Suprapubic skin (tissue), 4 donors: ENCODE results near the gene FHOD3. TPM values are rescaled to one million over a fixed set of nuclear protein-coding genes. Genes with fewer than 3 reads are reported as not detected.

ENCODE experiments used
- DNase-seq, 2 donors: peaks; one replicate each; pipeline ENCODE4 v3.0.0-alpha.2; 2019; ENCODE audit warnings: low spot score in 2 of 2
- H3K27ac ChIP-seq: fragments of 200-600 bp; sonication (generic); one replicate; pipeline ENCODE4 v1.5.1; 2019
- H3K27me3 ChIP-seq: fragments of 200-600 bp; sonication (generic); one replicate; pipeline ENCODE4 v1.5.1; 2019
- H3K36me3 ChIP-seq: fragments of 200-600 bp; sonication (generic); one replicate; pipeline ENCODE4 v1.5.1; 2019
- H3K4me1 ChIP-seq: fragments of 200-600 bp; sonication (generic); one replicate; pipeline ENCODE4 v1.5.1; 2019
- H3K4me3 ChIP-seq: fragments of 200-600 bp; sonication (generic); one replicate; pipeline ENCODE4 v1.5.1; 2019; ENCODE audit warnings: mild to moderate bottlenecking
- H3K9me3 ChIP-seq: fragments of 200-600 bp; sonication (generic); one replicate; pipeline ENCODE4 v1.5.1; 2019
- CTCF ChIP-seq, 2 donors: fragments of 200-600 bp in 1 of 2; fragments of 450-650 bp in 1 of 2; sonication (generic) in 1 of 2; IDR thresholded peaks; one replicate each; pipeline ENCODE4 v1.5.1; 2016 to 2019; ENCODE audit warnings: antibody characterized with exemption in 2 of 2, mild to moderate bottlenecking in 1 of 2, moderate library complexity in 1 of 2
- EP300 ChIP-seq: sonication (generic); formaldehyde crosslinking; IDR thresholded peaks from one replicate; pipeline ENCODE4 v1.6.1; 2017; ENCODE audit warnings: antibody characterized with exemption
- POLR2A ChIP-seq, 2 donors: fragments of 450-650 bp; IDR thresholded peaks; one replicate each; pipeline ENCODE4 v1.6.1; 2017; ENCODE audit warnings: antibody characterized with exemption in 2 of 2, mild to moderate bottlenecking in 2 of 2, moderate library complexity in 2 of 2
- POLR2AphosphoS5 ChIP-seq, 3 donors: sonication (generic); formaldehyde crosslinking; IDR thresholded peaks; one replicate each; pipeline ENCODE4 v1.6.1; 2017; ENCODE audit warnings: antibody characterized with exemption in 3 of 3
- whole genome bisulfite sequencing: methylation state at CpG from one replicate; pipeline ENCODE4 v1.1.5; 2018; 5-methylcytosine and 5-hydroxymethylcytosine counted together
- total RNA-seq, 4 donors: library from RNA; depleted of rRNA; stranded (reverse); fragments of >200 nt; gene quantifications; one replicate each; pipeline ENCODE4 v1.1.0, GENCODE V29; 2016

Gene FHOD3
- total RNA-seq = 10 to 100 TPM in 3 of 4 donors, 1 to 10 TPM in 1; 5.8 to 18.7 (median 15.5) TPM

DNA sequence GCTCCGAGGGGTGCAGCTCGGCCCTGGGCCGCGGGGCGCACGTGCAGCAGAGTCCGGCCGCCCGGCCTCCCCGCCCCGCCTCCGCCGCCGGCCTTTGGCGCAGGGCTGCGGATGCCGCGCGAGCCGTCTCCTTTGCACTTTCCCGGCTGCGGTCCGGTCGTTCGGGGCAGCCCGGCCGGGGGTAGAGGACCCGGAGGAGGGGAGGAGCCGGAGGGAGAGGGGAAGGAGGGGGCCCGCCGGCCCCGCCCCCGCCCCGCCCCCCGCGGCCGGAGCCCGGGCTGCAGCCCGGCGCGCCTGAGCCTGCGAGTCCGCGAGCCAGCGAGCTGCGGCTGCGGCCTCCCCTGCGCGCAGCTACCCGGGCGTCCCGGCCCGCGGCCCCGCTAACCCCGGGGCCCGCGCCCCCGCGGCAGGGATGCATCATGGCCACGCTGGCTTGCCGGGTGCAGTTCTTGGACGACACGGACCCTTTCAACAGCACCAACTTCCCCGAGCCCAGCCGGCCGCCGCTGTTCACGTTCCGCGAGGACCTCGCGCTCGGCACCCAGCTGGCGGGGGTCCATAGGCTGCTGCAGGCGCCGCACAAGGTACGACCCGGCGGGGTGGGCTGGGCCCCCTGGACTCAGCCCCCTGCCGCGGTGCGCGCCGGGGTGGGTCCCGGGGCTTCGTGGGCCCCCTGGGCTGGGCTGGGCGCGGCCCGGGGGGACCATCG is at the start of gene FHOD3:
FHOD3 (plus strand) TSS at position 297 of the 709 bp plus-strand sequence; CDS start at position 420, 123 bp downstream.
- Histone ChIP-seq H3K36me3 (no peaks in the 10 kb centered on the region), H3K4me1 (peaks cover 24% of the 10 kb centered on the region), H3K9me3 (no peaks in the 10 kb centered on the region), H3K27me3 (peaks cover 23% of the 10 kb centered on the region), H3K27ac (peak within 1 kb of the TSS; percentile 57), H3K4me3 (peak within 1 kb of the TSS; percentile 72)
- WGBS = 0% methylated on average over 11 of the region's 91 CpGs
- no peak for DNase-seq
- TF ChIP-seq POLR2A (IDR thresholded peaks at IDR 0.05) (no peak), POLR2AphosphoS5 (IDR thresholded peaks at IDR 0.05) (no peak), CTCF (IDR thresholded peaks at IDR 0.05) (no peak), EP300 (no peak)

DNA sequence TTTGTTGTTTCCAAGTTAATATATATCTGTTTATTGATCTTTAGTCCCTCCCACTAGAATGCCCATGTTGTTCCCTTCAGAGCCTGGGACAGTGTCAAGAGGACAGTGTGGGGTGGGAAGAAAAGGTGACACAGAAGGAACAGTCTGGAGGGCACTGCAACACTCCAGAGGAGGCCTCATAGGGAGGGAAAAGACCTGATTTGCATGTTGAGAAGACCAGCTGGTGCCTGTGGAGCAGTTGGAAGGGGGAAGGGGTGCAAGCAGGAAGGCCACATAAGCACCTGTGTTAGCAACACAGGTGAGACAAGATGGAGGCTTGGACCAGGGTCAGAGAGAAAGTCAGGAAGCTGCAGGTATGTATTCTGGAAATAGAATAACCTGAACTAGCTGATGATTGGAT is 48.1 kb upstream of the FHOD3 start:
- no peak overlapping the region for H3K27ac ChIP-seq
- H3K27me3 ChIP-seq = no peaks in the 10 kb centered on the region
- DNase-seq = no peak

DNA sequence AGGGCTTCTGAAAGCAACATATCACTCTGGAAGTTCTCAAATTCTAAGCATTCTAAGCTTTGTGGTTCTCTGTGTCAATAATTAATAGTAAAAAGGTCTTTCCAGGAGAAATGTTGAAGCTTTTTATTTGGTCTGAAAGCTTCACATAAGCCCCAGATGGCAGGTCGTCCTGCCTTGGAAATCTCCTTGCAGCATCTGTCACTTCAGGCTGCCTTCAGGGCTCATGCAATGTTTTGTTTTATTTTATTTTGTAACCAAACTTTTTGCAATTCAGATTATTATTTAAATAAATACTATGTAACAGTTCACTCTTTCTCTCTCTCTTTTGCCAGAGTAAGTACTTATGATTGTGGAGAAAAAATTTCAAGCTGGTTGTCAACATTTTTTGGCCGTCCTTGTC is 46.7 kb upstream of the FHOD3 start:
- no peaks in the 10 kb centered on the region for H3K27me3 ChIP-seq
- no peaks in the 10 kb centered on the region for H3K9me3 ChIP-seq
- 67% methylated on average over 2 of the region's 2 CpGs for WGBS
- peaks cover 3% of the 10 kb centered on the region for H3K36me3 ChIP-seq
- no peak for TF ChIP-seq POLR2A (IDR thresholded peaks at IDR 0.05)
- no peak for TF ChIP-seq EP300
- TF ChIP-seq CTCF (IDR thresholded peaks at IDR 0.05) = no peak
- no peak for TF ChIP-seq POLR2AphosphoS5 (IDR thresholded peaks at IDR 0.05)
- no peaks in the 10 kb centered on the region for H3K4me1 ChIP-seq
- H3K27ac ChIP-seq = no peak overlapping the region
- no peak overlapping the region for H3K4me3 ChIP-seq
- no peak for DNase-seq

More for the DNA sequence above, 48.1 kb upstream of the FHOD3 start:
- H3K9me3 ChIP-seq = no peaks in the 10 kb centered on the region
- no peaks in the 10 kb centered on the region for H3K4me1 ChIP-seq
- no peak overlapping the region for H3K4me3 ChIP-seq
- no peak for TF ChIP-seq EP300
- TF ChIP-seq POLR2AphosphoS5 (IDR thresholded peaks at IDR 0.05) = no peak
- no peak for TF ChIP-seq POLR2A (IDR thresholded peaks at IDR 0.05)
- no peak for TF ChIP-seq CTCF (IDR thresholded peaks at IDR 0.05)
- H3K36me3 ChIP-seq = peaks cover 3% of the 10 kb centered on the region

DNA sequence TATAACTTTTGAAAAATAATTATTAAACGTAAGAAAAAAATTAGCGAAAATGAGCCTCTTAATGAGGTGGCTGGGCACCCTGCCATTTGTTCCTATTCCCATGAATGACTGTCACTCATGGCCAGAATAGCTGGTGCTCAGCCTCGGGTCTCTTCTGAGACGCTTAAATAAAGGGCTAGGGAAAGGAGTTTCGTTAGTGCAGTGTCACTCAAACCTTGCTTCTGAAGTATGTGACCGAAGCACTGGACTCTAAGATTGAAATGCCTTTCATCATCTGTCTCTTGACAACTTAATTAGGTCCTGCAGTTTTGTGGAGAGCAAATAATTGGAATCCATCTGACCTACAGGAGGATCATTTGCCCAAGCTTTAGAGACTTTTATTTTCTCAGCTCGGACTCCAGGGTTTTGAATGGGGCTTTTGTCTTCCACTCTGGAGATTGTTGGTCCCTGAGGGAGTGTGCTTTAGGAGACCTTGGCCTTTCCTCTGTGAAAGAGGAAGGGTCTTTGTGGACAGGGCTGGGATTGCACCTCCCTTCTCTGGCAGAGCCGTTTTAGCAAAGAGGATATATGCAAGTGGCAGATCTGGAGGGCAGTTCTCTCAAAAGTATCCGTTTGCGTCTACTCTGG is 42.3 kb upstream of the FHOD3 start:
- no peak for TF ChIP-seq CTCF (IDR thresholded peaks at IDR 0.05)
- no peak for TF ChIP-seq POLR2A (IDR thresholded peaks at IDR 0.05)
- TF ChIP-seq EP300 = no peak
- no peak for TF ChIP-seq POLR2AphosphoS5 (IDR thresholded peaks at IDR 0.05)
- Histone ChIP-seq H3K27ac (no peak overlapping the region), H3K27me3 (no peaks in the 10 kb centered on the region), H3K4me1 (no peaks in the 10 kb centered on the region), H3K36me3 (peaks cover 3% of the 10 kb centered on the region), H3K4me3 (no peak overlapping the region), H3K9me3 (no peaks in the 10 kb centered on the region)
- whole genome bisulfite sequencing = 71% methylated on average over 10 of the region's 10 CpGs
- DNase-seq = no peak

- WGBS = 89% methylated on average over 7 of the region's 7 CpGs
- Histone ChIP-seq H3K4me1 (no peaks in the 10 kb centered on the region), H3K27ac (no peak overlapping the region), H3K9me3 (no peaks in the 10 kb centered on the region), H3K27me3 (no peaks in the 10 kb centered on the region), H3K4me3 (no peak overlapping the region), H3K36me3 (peaks cover 3% of the 10 kb centered on the region)
- TF ChIP-seq POLR2AphosphoS5 (IDR thresholded peaks at IDR 0.05) = no peak
- TF ChIP-seq CTCF (IDR thresholded peaks at IDR 0.05) = no peak
- no peak for TF ChIP-seq EP300
- no peak for TF ChIP-seq POLR2A (IDR thresholded peaks at IDR 0.05)
- no peak for DNase-seq
Measured at GRCh38 chr18:36256094-36256493, 41.4 kb upstream of the FHOD3 start.
